Stimulated activated memory B cell treated with anti-CD40 and anti-IgM and Interleukin-4, amounts not matched to agents 10 μg/mL and 1 μg/mL and 100 μg/mL, for 72 hours (primary cell): Measurements from ENCODE around the gene ISM1.

Experiments used
- ATAC-seq: fragments of 150-1000 bp; cut with Tn5 transposase; 2 replicates; pipeline ENCODE4 v1.10.0; 2021
- H3K27ac Mint-ChIP-seq: one replicate; pipeline ENCODE4 v1.8.0; 2022; ENCODE audit warnings: mild to moderate bottlenecking, mixed read lengths
- H3K27me3 Mint-ChIP-seq: one replicate; pipeline ENCODE4 v1.8.0; 2022; ENCODE audit warnings: mixed read lengths
- H3K36me3 Mint-ChIP-seq: one replicate; pipeline ENCODE4 v1.8.0; 2022; ENCODE audit warnings: mixed read lengths
- H3K4me1 Mint-ChIP-seq: one replicate; pipeline ENCODE4 v1.8.0; 2022; ENCODE audit warnings: mixed read lengths
- H3K4me3 Mint-ChIP-seq: one replicate; pipeline ENCODE4 v1.8.0; 2022; ENCODE audit warnings: mild to moderate bottlenecking, moderate library complexity, mixed read lengths
- H3K9me3 Mint-ChIP-seq: one replicate; pipeline ENCODE4 v1.8.0; 2022; ENCODE audit warnings: mixed read lengths

Gene ISM1

GRCh38 chr20:13260650-13261279, 39.7 kb downstream of the ISM1 start:
- no peak for ATAC-seq
- no peaks in the 10 kb centered on the region for H3K9me3 Mint-ChIP-seq
- H3K4me1 Mint-ChIP-seq = no peaks in the 10 kb centered on the region
- no peak overlapping the region for H3K4me3 Mint-ChIP-seq
- no peaks in the 10 kb centered on the region for H3K27me3 Mint-ChIP-seq
- no peaks in the 10 kb centered on the region for H3K36me3 Mint-ChIP-seq
- no peak overlapping the region for H3K27ac Mint-ChIP-seq

- Mint-ChIP-seq H3K36me3 (no peaks in the 10 kb centered on the region), H3K4me3 (no peak overlapping the region), H3K27ac (no peak overlapping the region), H3K4me1 (no peaks in the 10 kb centered on the region), H3K9me3 (no peaks in the 10 kb centered on the region), H3K27me3 (no peaks in the 10 kb centered on the region)
- peak; percentile 56 for ATAC-seq
Observed at GRCh38 chr20:13261460-13262301, 40.6 kb downstream of the ISM1 start.

- Mint-ChIP-seq H3K27me3 (no peaks in the 10 kb centered on the region), H3K9me3 (no peaks in the 10 kb centered on the region), H3K36me3 (no peaks in the 10 kb centered on the region), H3K27ac (no peak overlapping the region), H3K4me3 (no peak overlapping the region), H3K4me1 (no peaks in the 10 kb centered on the region)
- ATAC-seq = no peak
Observed at GRCh38 chr20:13262302-13262650, 41.2 kb downstream of the ISM1 start.

GRCh38 chr20:13262671-13263360, 41.7 kb downstream of the ISM1 start:
- Mint-ChIP-seq H3K9me3 (no peaks in the 10 kb centered on the region), H3K27ac (no peak overlapping the region), H3K4me3 (no peak overlapping the region), H3K36me3 (no peaks in the 10 kb centered on the region), H3K27me3 (no peaks in the 10 kb centered on the region), H3K4me1 (no peaks in the 10 kb centered on the region)
- ATAC-seq = no peak

GRCh38 chr20:13263451-13263850, 42.4 kb downstream of the ISM1 start:
- no peak for ATAC-seq
- no peak overlapping the region for H3K4me3 Mint-ChIP-seq
- no peak overlapping the region for H3K27ac Mint-ChIP-seq
- no peaks in the 10 kb centered on the region for H3K36me3 Mint-ChIP-seq
- H3K4me1 Mint-ChIP-seq = no peaks in the 10 kb centered on the region
- H3K9me3 Mint-ChIP-seq = no peaks in the 10 kb centered on the region
- H3K27me3 Mint-ChIP-seq = no peaks in the 10 kb centered on the region

- Mint-ChIP-seq H3K27ac (no peak overlapping the region), H3K27me3 (no peaks in the 10 kb centered on the region), H3K36me3 (no peaks in the 10 kb centered on the region), H3K9me3 (no peaks in the 10 kb centered on the region), H3K4me1 (no peaks in the 10 kb centered on the region), H3K4me3 (no peak overlapping the region)
- ATAC-seq = no peak
Observed at GRCh38 chr20:13264907-13265306, 43.8 kb downstream of the ISM1 start.

GRCh38 chr20:13265941-13266340, 44.9 kb downstream of the ISM1 start:
- H3K4me3 Mint-ChIP-seq = no peak overlapping the region
- no peak for ATAC-seq
- no peaks in the 10 kb centered on the region for H3K4me1 Mint-ChIP-seq
- no peaks in the 10 kb centered on the region for H3K9me3 Mint-ChIP-seq
- H3K27me3 Mint-ChIP-seq = no peaks in the 10 kb centered on the region
- no peaks in the 10 kb centered on the region for H3K36me3 Mint-ChIP-seq
- H3K27ac Mint-ChIP-seq = no peak overlapping the region

GRCh38 chr20:13267231-13267630, 46.2 kb downstream of the ISM1 start:
- ATAC-seq = no peak
- Mint-ChIP-seq H3K4me1 (no peaks in the 10 kb centered on the region), H3K27me3 (peaks cover 4% of the 10 kb centered on the region), H3K4me3 (no peak overlapping the region), H3K9me3 (no peaks in the 10 kb centered on the region), H3K36me3 (no peaks in the 10 kb centered on the region), H3K27ac (no peak overlapping the region)

- Mint-ChIP-seq H3K9me3 (no peaks in the 10 kb centered on the region), H3K36me3 (no peaks in the 10 kb centered on the region), H3K4me3 (no peak overlapping the region), H3K27me3 (peaks cover 7% of the 10 kb centered on the region), H3K4me1 (no peaks in the 10 kb centered on the region), H3K27ac (no peak overlapping the region)
- ATAC-seq = no peak
Observed at GRCh38 chr20:13268953-13269352, 47.9 kb downstream of the ISM1 start.

- no peak overlapping the region for H3K27ac Mint-ChIP-seq
- H3K27me3 Mint-ChIP-seq = peaks cover 7% of the 10 kb centered on the region
- ATAC-seq = no peak
- no peaks in the 10 kb centered on the region for H3K36me3 Mint-ChIP-seq
- H3K9me3 Mint-ChIP-seq = no peaks in the 10 kb centered on the region
- H3K4me3 Mint-ChIP-seq = no peak overlapping the region
- H3K4me1 Mint-ChIP-seq = no peaks in the 10 kb centered on the region
Observed at GRCh38 chr20:13270211-13270610, 49.1 kb downstream of the ISM1 start.

GRCh38 chr20:13271098-13271497, 50.0 kb downstream of the ISM1 start:
- no peak overlapping the region for H3K4me3 Mint-ChIP-seq
- ATAC-seq = no peak
- no peaks in the 10 kb centered on the region for H3K4me1 Mint-ChIP-seq
- H3K27ac Mint-ChIP-seq = no peak overlapping the region
- peaks cover 13% of the 10 kb centered on the region for H3K27me3 Mint-ChIP-seq
- H3K36me3 Mint-ChIP-seq = no peaks in the 10 kb centered on the region
- H3K9me3 Mint-ChIP-seq = no peaks in the 10 kb centered on the region

- peaks cover 23% of the 10 kb centered on the region for H3K27me3 Mint-ChIP-seq
- H3K9me3 Mint-ChIP-seq = no peaks in the 10 kb centered on the region
- H3K36me3 Mint-ChIP-seq = no peaks in the 10 kb centered on the region
- no peaks in the 10 kb centered on the region for H3K4me1 Mint-ChIP-seq
- H3K27ac Mint-ChIP-seq = no peak overlapping the region
- ATAC-seq = no peak
- H3K4me3 Mint-ChIP-seq = no peak overlapping the region
Observed at GRCh38 chr20:13271977-13272975, 51.2 kb downstream of the ISM1 start.

- H3K4me3 Mint-ChIP-seq = no peak overlapping the region
- no peak for ATAC-seq
- H3K27me3 Mint-ChIP-seq = peaks cover 31% of the 10 kb centered on the region
Observed at GRCh38 chr20:13274275-13274861, 53.3 kb downstream of the ISM1 start.

GRCh38 chr20:13276945-13277541, 56.0 kb downstream of the ISM1 start:
- H3K36me3 Mint-ChIP-seq = no peaks in the 10 kb centered on the region
- no peak overlapping the region for H3K27ac Mint-ChIP-seq
- H3K27me3 Mint-ChIP-seq = peaks cover 29% of the 10 kb centered on the region
- no peaks in the 10 kb centered on the region for H3K9me3 Mint-ChIP-seq
- H3K4me1 Mint-ChIP-seq = no peaks in the 10 kb centered on the region
- no peak overlapping the region for H3K4me3 Mint-ChIP-seq
- ATAC-seq = no peak

More at GRCh38 chr20:13274275-13274861, 53.3 kb downstream of the ISM1 start:
- H3K36me3 Mint-ChIP-seq = no peaks in the 10 kb centered on the region
- H3K4me1 Mint-ChIP-seq = no peaks in the 10 kb centered on the region
- no peaks in the 10 kb centered on the region for H3K9me3 Mint-ChIP-seq
- no peak overlapping the region for H3K27ac Mint-ChIP-seq
